Upper lobe of left lung (tissue), 4 donors: ENCODE results near the gene GRIA3.

Experiments
- CTCF ChIP-seq, 6 experiments: fragments of 450-650 bp in 4 of 6; fragments of 200-600 bp in 2 of 6; sonication (generic) in 2 of 6; IDR thresholded peaks; one replicate each; pipeline ENCODE4 v1.5.1; 2016 to 2019; ENCODE audit warnings: antibody characterized with exemption in 6 of 6
- EP300 ChIP-seq, 4 donors: sonication (generic); formaldehyde crosslinking; IDR thresholded peaks; one replicate each; pipeline ENCODE4 v1.5.1; 2017; ENCODE audit warnings: antibody characterized with exemption in 4 of 4, control low read depth in 2 of 4
- POLR2A ChIP-seq, 4 donors: fragments of 450-650 bp; IDR thresholded peaks; one replicate each; pipeline ENCODE4 v1.5.1; 2016 to 2017; ENCODE audit warnings: antibody characterized with exemption in 4 of 4, mild to moderate bottlenecking in 2 of 4

- TF ChIP-seq CTCF (IDR thresholded peaks at IDR 0.05), result no peak
- TF ChIP-seq EP300 (IDR thresholded peaks at IDR 0.05), result no peak
- TF ChIP-seq POLR2A (IDR thresholded peaks at IDR 0.05), result no peak
These were observed 10.2 kb upstream of the GRIA3 start for GRCh38 chrX:123173833-123174232.
